ENCODE data around the gene FARP2. TPM values are rescaled to one million over a fixed set of nuclear protein-coding genes. Genes with fewer than 3 reads are reported as not detected.
"Not testable (repeated sequence)": the region's sequence is repeated elsewhere in the genome, so short reads cannot be mapped to it uniquely, and the experiment has no call there.

The FARP2 gene
- total RNA-seq, 4 donors from 2014 or later, result 70.0 to 185 (median 95.5) TPM

DNA sequence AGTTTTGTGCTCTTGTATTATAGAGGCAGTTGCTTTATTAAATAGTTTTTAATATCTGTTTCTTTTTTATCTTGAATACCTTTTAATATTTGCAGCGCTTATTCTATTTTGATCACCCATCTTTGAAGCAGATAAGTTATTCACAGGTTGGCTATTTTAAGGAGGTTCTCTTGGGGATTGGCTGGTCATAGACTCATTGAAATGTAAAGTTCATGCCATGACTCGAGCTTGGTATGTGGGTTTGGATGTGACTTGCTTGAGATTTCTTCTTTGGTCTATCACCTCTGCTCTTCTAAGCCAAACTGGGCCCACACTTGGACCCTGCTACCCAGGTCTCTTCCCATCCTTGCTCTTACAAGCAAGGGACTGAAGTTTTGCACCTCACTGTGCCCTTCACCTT lies 33.6 kb downstream of the FARP2 start:
- Histone ChIP-seq H3K4me3 (no peak overlapping the region), H3K9me3 (no peaks in the 10 kb centered on the region), H3K36me3 (no peaks in the 10 kb centered on the region), H3K4me1 (peaks cover 25% of the 10 kb centered on the region), H3K27ac (no peak overlapping the region), H3K27me3 (no peaks in the 10 kb centered on the region)
- DNase-seq (ENCODE audit: low spot score in 2 of 2), result no peak
- TF ChIP-seq, protein P1, sequence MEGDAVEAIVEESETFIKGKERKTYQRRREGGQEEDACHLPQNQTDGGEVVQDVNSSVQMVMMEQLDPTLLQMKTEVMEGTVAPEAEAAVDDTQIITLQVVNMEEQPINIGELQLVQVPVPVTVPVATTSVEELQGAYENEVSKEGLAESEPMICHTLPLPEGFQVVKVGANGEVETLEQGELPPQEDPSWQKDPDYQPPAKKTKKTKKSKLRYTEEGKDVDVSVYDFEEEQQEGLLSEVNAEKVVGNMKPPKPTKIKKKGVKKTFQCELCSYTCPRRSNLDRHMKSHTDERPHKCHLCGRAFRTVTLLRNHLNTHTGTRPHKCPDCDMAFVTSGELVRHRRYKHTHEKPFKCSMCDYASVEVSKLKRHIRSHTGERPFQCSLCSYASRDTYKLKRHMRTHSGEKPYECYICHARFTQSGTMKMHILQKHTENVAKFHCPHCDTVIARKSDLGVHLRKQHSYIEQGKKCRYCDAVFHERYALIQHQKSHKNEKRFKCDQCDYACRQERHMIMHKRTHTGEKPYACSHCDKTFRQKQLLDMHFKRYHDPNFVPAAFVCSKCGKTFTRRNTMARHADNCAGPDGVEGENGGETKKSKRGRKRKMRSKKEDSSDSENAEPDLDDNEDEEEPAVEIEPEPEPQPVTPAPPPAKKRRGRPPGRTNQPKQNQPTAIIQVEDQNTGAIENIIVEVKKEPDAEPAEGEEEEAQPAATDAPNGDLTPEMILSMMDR (IDR thresholded peaks at IDR 0.05), result no peak
- TF ChIP-seq POLR2AphosphoS5 (IDR thresholded peaks at IDR 0.05) (no peak), POLR2A (IDR thresholded peaks at IDR 0.05) (no peak), EP300 (IDR thresholded peaks at IDR 0.05) (no peak)
- WGBS, result 51% methylated on average over 2 of the region's 2 CpGs

DNA sequence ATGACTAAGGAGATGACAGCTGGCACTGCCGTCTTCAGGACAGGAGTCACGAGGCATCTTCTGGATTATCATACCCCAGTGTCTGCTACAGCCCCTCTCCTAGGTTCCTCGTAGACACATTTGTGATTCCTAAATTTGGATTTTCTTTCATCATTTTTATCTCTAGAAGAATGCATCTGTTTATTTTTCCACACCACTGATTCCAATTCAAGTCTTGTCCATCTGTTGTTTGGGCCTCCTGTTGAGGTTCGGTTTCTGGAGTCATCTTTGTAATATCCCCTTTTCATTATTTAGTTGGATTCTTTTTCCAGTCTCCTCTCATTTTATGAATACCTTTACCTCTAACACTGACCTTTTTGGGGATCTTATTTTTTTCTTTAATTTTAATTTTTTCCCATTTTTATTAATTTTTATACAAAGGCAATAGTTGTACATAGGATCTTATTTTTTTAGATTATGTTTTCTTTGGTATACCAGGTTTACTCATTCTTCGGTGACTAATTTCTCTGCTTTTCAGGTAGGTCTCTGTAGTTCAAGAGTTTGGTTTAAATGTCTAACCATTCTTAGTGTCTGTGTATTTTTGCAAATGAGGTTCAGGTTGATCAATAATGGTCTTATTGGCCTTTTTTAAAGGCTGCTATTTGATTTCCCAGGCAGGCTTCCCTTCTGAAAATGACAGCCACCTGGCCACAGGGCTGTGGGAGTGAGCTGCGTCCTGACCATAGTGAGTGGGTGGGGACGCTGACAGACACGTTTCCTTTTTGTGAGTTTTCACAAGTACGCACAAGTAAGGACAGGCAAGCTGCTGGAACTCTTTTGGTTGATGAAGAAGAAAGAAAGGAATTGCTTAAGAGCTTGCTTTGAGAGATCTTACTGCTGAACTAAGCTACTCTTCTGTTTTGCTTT lies 34.5 kb downstream of the FARP2 start:
- WGBS, result 77% methylated on average over 9 of the region's 9 CpGs
- DNase-seq (ENCODE audit: low spot score in 2 of 2), result no peak
- H3K9me3 ChIP-seq, result no peaks in the 10 kb centered on the region

DNA sequence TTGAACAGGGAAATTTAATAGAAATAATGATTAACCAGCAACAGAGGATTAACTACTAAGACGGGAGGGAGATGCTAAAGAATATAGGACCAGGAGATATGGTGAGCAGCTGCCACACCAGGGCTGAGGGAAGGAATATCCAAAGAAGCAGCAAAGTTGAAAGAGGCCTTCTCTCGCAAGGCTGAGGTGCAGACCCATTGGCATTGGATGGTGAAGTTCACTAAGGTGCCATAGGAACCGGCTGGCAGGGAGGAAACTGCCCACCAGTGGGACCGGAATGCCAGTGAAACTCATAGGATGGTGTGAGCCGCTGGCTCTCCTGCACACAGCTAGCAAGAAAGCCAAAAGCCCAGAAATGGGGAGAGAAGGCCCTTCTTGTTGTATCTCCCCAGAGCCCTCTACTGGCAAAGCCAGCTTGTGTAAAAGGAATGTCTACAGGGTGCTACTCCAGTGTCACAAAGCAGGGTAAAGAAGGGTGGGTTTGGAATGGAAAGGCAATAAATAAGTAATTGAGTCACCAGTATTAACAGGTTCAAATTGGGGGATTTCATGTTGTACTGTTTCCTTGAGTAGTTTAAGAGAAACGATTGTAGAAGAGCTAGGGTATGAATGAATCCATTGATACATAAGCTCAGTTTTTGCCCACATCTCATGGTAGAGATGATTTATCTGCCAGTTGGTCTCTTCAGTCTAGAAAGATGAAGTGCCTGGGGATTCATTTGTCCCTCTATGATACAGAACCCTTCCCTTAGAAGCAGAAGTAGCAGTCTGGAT lies 36.0 kb downstream of the FARP2 start:
- H3K4me1 ChIP-seq, result peaks cover 23% of the 10 kb centered on the region
- no peak overlapping the region for H3K4me3 ChIP-seq
- peaks cover 3% of the 10 kb centered on the region for H3K36me3 ChIP-seq
- 79% methylated on average over 6 of the region's 6 CpGs for WGBS
- no peak for DNase-seq (ENCODE audit: low spot score in 2 of 2)
- TF ChIP-seq POLR2AphosphoS5 (IDR thresholded peaks at IDR 0.05) (no peak), POLR2A (IDR thresholded peaks at IDR 0.05) (no peak), EP300 (IDR thresholded peaks at IDR 0.05) (no peak)
- TF ChIP-seq, protein P1 (IDR thresholded peaks at IDR 0.05), result no peak
- H3K27me3 ChIP-seq, result no peaks in the 10 kb centered on the region
- H3K27ac ChIP-seq, result no peak overlapping the region
- H3K9me3 ChIP-seq, result no peaks in the 10 kb centered on the region

More for the DNA sequence above, 34.5 kb downstream of the FARP2 start:
- Histone ChIP-seq H3K27ac (no peak overlapping the region), H3K4me3 (no peak overlapping the region), H3K27me3 (no peaks in the 10 kb centered on the region), H3K36me3 (peaks cover 2% of the 10 kb centered on the region), H3K4me1 (peaks cover 25% of the 10 kb centered on the region)
- no peak for TF ChIP-seq EP300 (IDR thresholded peaks at IDR 0.05)
- TF ChIP-seq, protein P1 (IDR thresholded peaks at IDR 0.05), result no peak
- TF ChIP-seq POLR2AphosphoS5 (IDR thresholded peaks at IDR 0.05), result no peak
- no peak for TF ChIP-seq POLR2A (IDR thresholded peaks at IDR 0.05)

DNA sequence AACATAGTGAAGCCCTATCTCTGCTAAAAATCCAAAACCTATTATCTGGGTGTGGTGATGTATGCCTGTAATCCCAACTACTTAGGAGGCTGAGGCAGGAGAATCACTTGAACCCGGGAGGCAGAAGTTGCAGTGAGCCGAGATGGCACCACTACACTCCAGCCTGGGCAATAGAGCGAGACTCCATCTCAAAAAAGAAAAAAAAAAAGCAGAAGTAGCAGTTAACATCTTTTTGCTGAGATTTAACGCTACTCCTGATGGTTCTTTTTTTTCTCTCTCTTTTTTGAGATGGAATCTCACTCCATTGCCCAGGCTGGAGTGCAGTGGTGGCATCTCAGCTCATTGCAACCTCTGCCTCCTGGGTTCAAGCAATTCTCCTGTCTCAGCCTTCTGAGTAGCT lies 36.7 kb downstream of the FARP2 start:
- H3K27ac ChIP-seq; DNase-seq (ENCODE audit: low spot score in 2 of 2); H3K9me3 ChIP-seq; H3K36me3 ChIP-seq; H3K4me3 ChIP-seq; H3K27me3 ChIP-seq: not testable (repeated sequence)
- peaks cover 23% of the 10 kb centered on the region for H3K4me1 ChIP-seq
- 99% methylated on average over 4 of the region's 4 CpGs for WGBS

DNA sequence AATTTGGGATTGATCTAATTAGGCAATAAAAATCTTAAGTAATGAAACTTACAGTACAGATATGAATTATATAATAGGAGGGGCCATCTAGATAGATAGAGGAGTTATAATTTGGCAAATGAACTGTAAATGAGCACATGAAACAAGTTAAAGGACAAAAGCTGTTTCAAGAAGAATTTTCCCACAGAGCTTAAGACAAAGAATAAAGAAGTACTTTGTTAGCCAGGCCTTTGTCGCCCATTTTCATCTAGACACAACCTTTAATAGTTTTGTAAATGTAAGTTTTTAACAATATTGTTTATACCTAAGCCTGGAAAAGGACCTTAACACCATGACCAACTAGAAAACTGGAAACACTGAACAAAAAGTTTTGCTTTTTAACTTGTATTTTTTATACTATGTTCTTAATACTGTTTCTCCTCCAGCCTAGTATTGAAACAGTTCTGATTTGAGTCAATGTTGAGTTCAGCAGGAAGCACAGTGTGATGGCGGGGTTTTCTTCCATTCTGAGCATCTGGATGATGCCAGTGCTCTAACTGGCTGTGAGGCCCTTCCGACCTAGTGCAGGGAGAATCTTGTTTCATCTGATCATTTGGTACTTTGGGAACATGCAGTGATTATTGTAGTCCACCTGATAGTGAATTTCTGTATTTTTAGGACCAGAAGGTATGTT lies 37.6 kb downstream of the FARP2 start:
- no peak for DNase-seq (ENCODE audit: low spot score in 2 of 2)
- H3K36me3 ChIP-seq, result peaks cover 3% of the 10 kb centered on the region
- no peak overlapping the region for H3K4me3 ChIP-seq
- peaks cover 23% of the 10 kb centered on the region for H3K4me1 ChIP-seq
- no peak for TF ChIP-seq EP300 (IDR thresholded peaks at IDR 0.05)
- no peak for TF ChIP-seq POLR2A (IDR thresholded peaks at IDR 0.05)
- TF ChIP-seq, protein P1 (IDR thresholded peaks at IDR 0.05), result no peak
- no peak for TF ChIP-seq POLR2AphosphoS5 (IDR thresholded peaks at IDR 0.05)
- no peaks in the 10 kb centered on the region for H3K9me3 ChIP-seq
- 86% methylated on average over 3 of the region's 3 CpGs for WGBS
- no peaks in the 10 kb centered on the region for H3K27me3 ChIP-seq
- H3K27ac ChIP-seq, result no peak overlapping the region

DNA sequence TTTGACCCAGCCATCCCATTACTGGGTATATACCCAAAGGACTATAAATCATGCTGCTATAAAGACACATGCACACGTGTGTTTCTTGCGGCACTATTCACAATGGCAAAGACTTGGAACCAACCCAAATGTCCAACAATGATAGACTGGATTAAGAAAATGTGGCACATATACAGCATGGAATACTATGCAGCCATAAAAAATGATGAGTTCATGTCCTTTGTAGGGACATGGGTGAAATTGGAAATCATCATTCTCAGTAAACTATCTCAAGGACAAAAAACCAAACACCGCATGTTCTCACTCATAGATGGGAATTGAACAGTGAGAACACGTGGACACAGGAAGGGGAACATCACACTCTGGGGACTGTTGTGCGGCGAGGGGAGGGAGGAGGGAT lies 40.7 kb downstream of the FARP2 start:
- WGBS, result 95% methylated on average over 6 of the region's 6 CpGs
- not testable (repeated sequence) for H3K27ac ChIP-seq; DNase-seq (ENCODE audit: low spot score in 2 of 2); H3K36me3 ChIP-seq; H3K27me3 ChIP-seq; H3K4me1 ChIP-seq; H3K4me3 ChIP-seq; H3K9me3 ChIP-seq
